DMS79 treated with DMSO at 0.1 percent for 48 hours (cell line): Measurements from ENCODE around the gene VTCN1.
A peak's percentile ranks its signal among the peaks of the same experiment; 100 is the strongest.

ENCODE experiments used
- DNase-seq: peaks from one replicate; lab custom pipeline; 2025; lab: John Stamatoyannopoulos, UW

The VTCN1 gene

DNA sequence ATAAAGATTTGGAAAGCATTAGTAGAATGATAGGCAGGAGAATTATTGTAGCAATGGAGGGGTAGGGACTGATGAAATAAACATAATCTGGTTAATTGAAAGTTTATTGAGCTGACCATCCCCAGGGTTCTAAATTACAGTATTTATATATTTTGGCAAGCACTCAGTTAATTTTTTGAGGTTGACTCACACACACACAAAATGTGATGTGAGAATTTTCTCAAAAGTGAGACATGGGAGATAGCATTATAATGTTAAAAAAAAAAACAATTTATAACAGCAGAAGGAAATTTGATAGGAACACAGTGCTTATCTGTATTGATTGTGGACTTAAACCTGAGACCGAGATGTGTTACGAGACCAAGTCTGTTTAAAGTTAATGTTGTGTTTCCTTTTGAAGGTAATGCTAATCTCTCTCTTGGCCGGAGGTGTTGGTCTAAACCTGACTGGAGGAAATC lies 113.7 kb downstream of the VTCN1 start:
- DNase-seq: no peak

DNA sequence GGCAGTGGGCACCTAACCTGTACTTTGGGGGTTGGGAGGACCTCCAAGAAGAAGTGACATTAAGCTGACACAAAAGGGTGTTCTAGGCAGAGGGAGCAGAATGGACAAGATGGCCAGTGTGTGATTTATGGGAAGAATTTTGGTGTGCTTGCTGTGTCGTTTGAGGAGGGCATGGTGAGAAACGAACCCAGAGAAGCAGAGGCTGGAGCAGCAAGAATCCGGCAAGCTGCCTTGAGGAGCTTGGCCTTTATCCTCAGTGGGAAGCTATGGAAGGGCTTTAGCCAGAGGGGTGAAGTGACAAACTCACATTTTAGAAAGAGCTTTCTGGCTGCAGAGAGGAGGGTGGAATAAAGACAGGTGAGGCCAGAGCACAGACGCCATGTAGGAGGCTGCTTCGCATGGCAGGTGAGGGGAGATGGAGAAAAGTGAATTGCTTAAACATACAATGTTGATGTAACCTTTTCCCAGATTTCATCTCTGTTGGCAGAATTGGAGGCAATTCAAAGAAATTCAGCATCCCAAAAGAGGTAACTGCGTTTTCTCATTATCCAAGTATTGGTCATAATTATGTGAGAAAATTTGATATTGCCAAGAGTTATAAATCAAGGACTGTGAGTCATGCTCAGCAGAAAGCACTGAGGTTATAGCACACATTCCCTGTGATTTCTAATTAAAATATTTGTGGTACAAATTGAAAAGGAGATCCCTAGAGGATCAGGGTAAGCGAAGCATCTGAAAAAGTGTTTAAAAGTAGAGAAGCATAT lies 115.7 kb downstream of the VTCN1 start:
- DNase-seq: no peak

DNA sequence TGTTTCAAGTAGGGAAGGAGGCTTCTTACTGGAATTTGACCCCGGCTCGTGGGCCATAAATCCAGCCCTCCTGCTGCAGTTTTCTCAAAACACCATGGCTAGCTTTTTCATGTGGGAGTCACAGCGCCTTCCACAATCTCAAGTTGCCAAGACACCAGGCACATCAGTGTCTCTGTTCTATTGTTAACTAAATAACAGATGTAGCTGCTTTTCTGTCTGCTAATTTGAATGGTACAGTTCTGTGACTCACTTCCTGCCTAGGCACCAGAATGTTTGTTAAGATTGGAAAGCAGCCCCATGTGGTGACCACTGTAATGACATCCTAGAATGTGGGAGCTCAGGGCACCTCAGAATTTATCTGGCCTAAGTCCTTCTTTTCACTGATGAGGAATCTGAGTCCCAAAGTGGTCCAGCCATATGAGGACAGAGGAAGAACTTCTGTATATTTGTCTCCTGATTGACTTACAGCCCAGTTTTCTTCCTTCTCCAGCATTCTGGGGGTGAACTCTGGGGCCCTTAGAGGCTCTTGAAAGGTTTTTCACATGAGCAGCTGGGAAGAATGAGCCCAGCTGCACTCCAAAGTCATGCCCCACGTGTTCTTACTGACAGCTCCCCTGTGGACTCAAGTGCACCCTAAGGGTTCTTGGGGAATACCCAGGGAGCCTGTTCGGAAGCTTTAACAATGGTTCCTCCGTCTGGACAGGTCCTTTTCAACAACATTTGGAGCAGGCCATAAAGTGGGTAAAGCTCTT lies 116.7 kb downstream of the VTCN1 start:
- DNase-seq: peak; percentile 82
